HG03280 (cell line): ENCODE results near the gene TPI1.

Source experiments
- ATAC-seq: cut with Tn5 transposase; IDR thresholded peaks from one replicate; pipeline ENCODE4 v1.9.1; 2021; ENCODE audit warnings: mild to moderate bottlenecking, moderate library complexity; ENCODE audit not compliant: unreplicated experiment

The TPI1 gene

DNA sequence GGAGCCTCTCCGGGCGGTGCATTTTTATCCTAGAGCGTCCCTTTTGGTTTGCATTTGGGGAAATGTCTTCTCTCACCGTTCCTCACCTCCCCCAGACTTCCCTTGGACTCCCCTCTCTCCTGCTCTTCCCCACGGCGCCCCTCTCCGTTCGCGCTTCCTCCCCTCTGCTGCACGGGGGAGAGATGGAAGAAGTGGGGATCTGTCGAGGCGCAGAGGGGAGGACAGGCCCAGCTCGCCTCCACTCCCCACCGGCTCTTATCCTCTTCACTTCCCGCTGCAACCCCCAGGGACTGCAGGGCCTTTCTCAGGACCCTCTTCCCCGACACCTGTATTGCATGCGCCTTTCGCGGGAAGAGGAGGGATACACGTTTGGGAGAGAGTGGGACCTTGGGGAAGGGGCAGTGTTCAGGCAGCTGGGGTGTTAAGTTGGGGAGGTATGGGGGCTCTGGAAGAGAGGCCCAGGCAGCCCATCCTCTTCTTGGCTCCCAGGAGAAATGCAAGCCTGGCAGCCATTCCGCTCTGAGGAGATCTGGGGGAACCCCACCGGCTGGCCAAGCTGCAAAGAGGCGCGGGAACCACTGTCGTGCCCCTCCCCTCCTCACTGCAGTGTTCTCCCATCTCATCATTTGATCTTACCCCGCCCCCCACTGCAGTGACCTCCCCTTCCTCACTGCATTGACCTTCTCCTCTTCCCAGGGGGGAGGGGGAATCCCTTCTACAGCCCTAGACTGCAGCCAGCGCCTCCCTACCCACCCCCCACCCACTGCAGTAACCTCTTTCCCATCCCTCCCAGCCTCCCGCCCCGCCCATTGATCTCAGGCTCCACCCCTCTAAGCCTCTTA, 47.8 kb downstream of the TPI1 start:
- no peak for ATAC-seq

DNA sequence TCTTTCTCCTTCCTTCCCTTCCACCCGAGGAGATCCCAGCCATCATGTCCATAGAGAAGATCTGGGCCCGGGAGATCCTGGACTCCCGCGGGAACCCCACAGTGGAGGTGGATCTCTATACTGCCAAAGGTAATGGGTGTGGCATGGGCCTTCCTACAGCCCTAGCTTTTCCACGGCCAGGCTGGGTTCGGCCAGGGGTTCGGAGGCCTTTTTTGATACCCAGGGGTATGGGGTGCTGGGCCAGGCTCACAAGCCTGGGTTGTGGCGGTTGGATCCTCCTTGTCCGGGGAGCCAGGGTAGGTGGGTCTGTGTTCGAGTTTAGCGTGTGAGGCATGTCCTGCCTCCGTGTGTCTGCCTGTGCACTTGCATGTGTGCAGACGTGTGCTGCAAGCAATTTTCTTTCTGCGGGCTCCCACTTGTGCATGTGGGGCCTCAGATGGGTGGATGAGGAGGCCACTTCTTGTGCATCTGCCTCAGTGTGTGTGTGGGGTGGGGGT, 48.5 kb downstream of the TPI1 start:
- no peak for ATAC-seq

GRCh38 chr12:6916426-6917200, 49.3 kb downstream of the TPI1 start:
- no peak for ATAC-seq

GRCh38 chr12:6917491-6918231, 50.3 kb downstream of the TPI1 start:
- no peak for ATAC-seq

GRCh38 chr12:6919588-6919987, 52.3 kb downstream of the TPI1 start:
- no peak for ATAC-seq
